HEK293 (cell line): ENCODE results near the gene HECTD4.

Source experiments
- CTCF ChIA-PET: fragments of 350-600 bp; formaldehyde crosslinking; extraction: SDS; loops from one replicate; lab custom pipeline; 2021; ENCODE audit warnings: antibody characterized with exemption; lab: Yijun Ruan, JAX
- POLR2A ChIA-PET: fragments of 300-600 bp; formaldehyde crosslinking; extraction: SDS; loops from one replicate; lab custom pipeline; 2020; ENCODE audit warnings: antibody characterized with exemption, inconsistent platforms; lab: Yijun Ruan, JAX
- H3K27ac ChIP-seq: fragments of 200-500 bp; sonication (Bioruptor generic); 2 replicates; pipeline ENCODE4 v1.5.1; 2014; ENCODE audit warnings: low read depth, low read length, control low read depth, inconsistent platforms; ENCODE audit errors: extremely low read depth
- H3K36me3 ChIP-seq, 2 experiments: fragments of 200-500 bp in 1 of 2; sonication (Bioruptor generic) in 1 of 2; 1 replicate in 1 of 2; 2 replicates in 1 of 2; pipeline ENCODE4 v1.5.1; 2014 to 2017; ENCODE audit warnings: inconsistent platforms in 2 of 2, low read length in 2 of 2; ENCODE audit not compliant: control insufficient read depth in 2 of 2, insufficient read depth in 1 of 2
- H3K4me1 ChIP-seq: fragments of 200-500 bp; sonication (Bioruptor generic); 2 replicates; pipeline ENCODE4 v1.5.1; 2014; ENCODE audit warnings: mild to moderate bottlenecking, low read length, inconsistent platforms; ENCODE audit not compliant: control insufficient read depth, insufficient read depth
- H3K4me3 ChIP-seq: 2 replicates; pipeline ENCODE4 v1.5.1; 2011; ENCODE audit warnings: low read depth, mild to moderate bottlenecking, control low read depth, low read length, moderate library complexity
- H3K9me3 ChIP-seq: fragments of 200-500 bp; sonication (Bioruptor generic); 2 replicates; pipeline ENCODE4 v1.5.1; 2014; ENCODE audit warnings: low read depth, low read length, inconsistent platforms; ENCODE audit not compliant: control insufficient read depth, insufficient read depth
- FEZF1 ChIP-seq: fragments of 450-650 bp; formaldehyde crosslinking; IDR thresholded peaks from 2 replicates; pipeline ENCODE4 v1.5.1; 2016; ENCODE audit warnings: missing biosample characterization, missing genetic modification characterization
- IKZF3 ChIP-seq: fragments of 450-650 bp; IDR thresholded peaks from 2 replicates; pipeline ENCODE4 v1.5.0; 2018; ENCODE audit warnings: missing biosample characterization, mild to moderate bottlenecking, missing genetic modification characterization, moderate library complexity
- KLF7 ChIP-seq: fragments of 450-650 bp; formaldehyde crosslinking; IDR thresholded peaks from 2 replicates; pipeline ENCODE4 v1.5.1; 2016; ENCODE audit warnings: missing biosample characterization, missing genetic modification characterization, borderline replicate concordance
- RBAK ChIP-seq: fragments of 450-650 bp; formaldehyde crosslinking; IDR thresholded peaks from 2 replicates; pipeline ENCODE4 v1.5.1; 2016; ENCODE audit warnings: missing biosample characterization, missing genetic modification characterization
- SP7 ChIP-seq: fragments of 450-650 bp; formaldehyde crosslinking; IDR thresholded peaks from 2 replicates; pipeline ENCODE4 v1.5.1; 2016; ENCODE audit warnings: missing biosample characterization, missing genetic modification characterization
- WT1 ChIP-seq: fragments of 450-650 bp; formaldehyde crosslinking; IDR thresholded peaks from 2 replicates; pipeline ENCODE4 v1.5.1; 2016; ENCODE audit warnings: missing biosample characterization, missing genetic modification characterization
- YY1 ChIP-seq: fragments of 450-650 bp; formaldehyde crosslinking; IDR thresholded peaks from 2 replicates; pipeline ENCODE4 v1.5.1; 2018; ENCODE audit warnings: missing biosample characterization, missing genetic modification characterization
- ZBTB20 ChIP-seq: fragments of 450-650 bp; formaldehyde crosslinking; IDR thresholded peaks from 2 replicates; pipeline ENCODE4 v1.5.1; 2016; ENCODE audit warnings: missing biosample characterization, missing genetic modification characterization
- ZBTB21 ChIP-seq: fragments of 450-650 bp; formaldehyde crosslinking; IDR thresholded peaks from 2 replicates; pipeline ENCODE4 v1.5.1; 2017; ENCODE audit warnings: missing biosample characterization, missing genetic modification characterization
- ZNF112 ChIP-seq: fragments of 450-650 bp; formaldehyde crosslinking; IDR thresholded peaks from 2 replicates; pipeline ENCODE4 v1.5.0; 2017; ENCODE audit warnings: missing biosample characterization, missing genetic modification characterization
- ZNF114 ChIP-seq: fragments of 450-650 bp; formaldehyde crosslinking; IDR thresholded peaks from 2 replicates; pipeline ENCODE4 v1.5.0; 2017; ENCODE audit warnings: missing biosample characterization, missing genetic modification characterization
- ZNF146 ChIP-seq: fragments of 450-650 bp; formaldehyde crosslinking; IDR thresholded peaks from 2 replicates; pipeline ENCODE4 v1.5.1; 2016; ENCODE audit warnings: missing biosample characterization, missing genetic modification characterization
- ZNF155 ChIP-seq: fragments of 450-650 bp; formaldehyde crosslinking; IDR thresholded peaks from 2 replicates; pipeline ENCODE4 v1.5.1; 2016; ENCODE audit warnings: missing biosample characterization, missing genetic modification characterization
- ZNF324 ChIP-seq: fragments of 450-650 bp; formaldehyde crosslinking; IDR thresholded peaks from 2 replicates; pipeline ENCODE4 v1.5.1; 2016; ENCODE audit warnings: missing biosample characterization, missing genetic modification characterization
- ZNF391 ChIP-seq: fragments of 450-650 bp; formaldehyde crosslinking; IDR thresholded peaks from 2 replicates; pipeline ENCODE4 v1.5.1; 2016; ENCODE audit warnings: low read depth, missing biosample characterization, missing genetic modification characterization, borderline replicate concordance
- ZNF416 ChIP-seq: fragments of 450-650 bp; formaldehyde crosslinking; IDR thresholded peaks from 2 replicates; pipeline ENCODE4 v1.5.1; 2016; ENCODE audit warnings: missing biosample characterization, missing genetic modification characterization
- ZNF544 ChIP-seq: fragments of 450-650 bp; formaldehyde crosslinking; IDR thresholded peaks from 2 replicates; pipeline ENCODE4 v1.5.0; 2017; ENCODE audit warnings: missing biosample characterization, missing genetic modification characterization
- ZNF610 ChIP-seq: fragments of 450-650 bp; formaldehyde crosslinking; IDR thresholded peaks from 2 replicates; pipeline ENCODE4 v1.5.1; 2016; ENCODE audit warnings: missing biosample characterization, missing genetic modification characterization, borderline replicate concordance
- ZNF768 ChIP-seq: fragments of 450-650 bp; formaldehyde crosslinking; IDR thresholded peaks from 2 replicates; pipeline ENCODE4 v1.5.1; 2018; ENCODE audit warnings: missing biosample characterization, mild to moderate bottlenecking, missing genetic modification characterization
- ZNF791 ChIP-seq: fragments of 450-650 bp; formaldehyde crosslinking; IDR thresholded peaks from 2 replicates; pipeline ENCODE4 v1.5.1; 2016; ENCODE audit warnings: missing biosample characterization, missing genetic modification characterization
- ZNF843 ChIP-seq: fragments of 450-650 bp; formaldehyde crosslinking; IDR thresholded peaks from 2 replicates; pipeline ENCODE4 v1.5.1; 2016; ENCODE audit warnings: missing biosample characterization, missing genetic modification characterization
- ZXDB ChIP-seq: fragments of 450-650 bp; formaldehyde crosslinking; IDR thresholded peaks from 2 replicates; pipeline ENCODE4 v1.5.1; 2016; ENCODE audit warnings: missing biosample characterization, missing genetic modification characterization
- TF ChIP-seq, protein P1 (sequence below): fragments of 450-650 bp; formaldehyde crosslinking; IDR thresholded peaks from 2 replicates; pipeline ENCODE4 v1.5.1; 2016; ENCODE audit warnings: missing biosample characterization, missing genetic modification characterization
- TF ChIP-seq, protein P2 (sequence below): fragments of 450-650 bp; formaldehyde crosslinking; IDR thresholded peaks from 2 replicates; pipeline ENCODE4 v1.5.1; 2016; ENCODE audit warnings: missing biosample characterization, missing genetic modification characterization
- TF ChIP-seq, protein P3 (sequence below): fragments of 450-650 bp; formaldehyde crosslinking; IDR thresholded peaks from 2 replicates; pipeline ENCODE4 v1.5.1; 2016; ENCODE audit warnings: missing biosample characterization, missing genetic modification characterization
- TF ChIP-seq, protein P4 (sequence below): fragments of 450-650 bp; formaldehyde crosslinking; IDR thresholded peaks from 2 replicates; pipeline ENCODE4 v1.5.1; 2017; ENCODE audit warnings: missing biosample characterization, missing genetic modification characterization
- TF ChIP-seq, protein P5 (sequence below): fragments of 450-650 bp; formaldehyde crosslinking; IDR thresholded peaks from 2 replicates; pipeline ENCODE4 v1.5.1; 2016; ENCODE audit warnings: missing biosample characterization, missing genetic modification characterization
- TF ChIP-seq, protein P6 (sequence below): fragments of 450-650 bp; formaldehyde crosslinking; IDR thresholded peaks from 2 replicates; pipeline ENCODE4 v1.5.1; 2016; ENCODE audit warnings: missing biosample characterization, missing genetic modification characterization

The HECTD4 gene

DNA sequence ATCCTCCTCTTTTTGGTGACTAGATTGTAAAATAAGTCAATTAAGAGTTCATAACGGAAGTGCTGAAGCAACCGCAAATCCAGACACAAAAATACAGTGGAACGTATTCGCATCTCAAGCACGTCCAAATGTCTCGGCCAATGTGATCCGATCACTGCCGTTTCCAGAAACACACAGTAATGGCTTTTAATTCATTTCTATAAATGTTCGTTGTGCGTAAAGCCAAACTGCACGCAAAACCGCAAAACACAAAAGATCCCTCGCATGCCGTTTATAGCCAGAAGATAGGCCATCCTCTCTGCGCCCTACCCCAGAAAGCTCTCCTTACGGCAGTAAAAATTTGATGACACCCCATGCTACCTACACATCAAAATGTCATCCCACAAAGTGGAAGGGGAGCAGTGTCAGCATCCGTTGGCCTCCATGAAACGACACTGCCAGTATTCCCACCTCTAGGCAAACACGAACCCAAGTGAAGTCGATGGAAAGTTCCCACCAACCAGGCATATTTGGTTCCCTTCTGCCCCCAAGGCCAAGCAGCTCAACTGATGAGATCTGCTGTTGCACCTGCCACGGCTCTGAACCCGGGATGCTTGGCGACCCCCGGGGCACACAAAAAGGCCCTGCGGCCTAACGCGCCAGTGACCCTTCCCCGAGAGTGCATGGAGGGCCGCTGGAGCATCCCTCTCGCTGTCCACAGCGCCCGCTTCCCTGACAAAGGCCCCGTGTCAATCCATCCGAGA is 1.4 kb downstream of the HECTD4 start (continued):
- TF ChIP-seq, protein P1, sequence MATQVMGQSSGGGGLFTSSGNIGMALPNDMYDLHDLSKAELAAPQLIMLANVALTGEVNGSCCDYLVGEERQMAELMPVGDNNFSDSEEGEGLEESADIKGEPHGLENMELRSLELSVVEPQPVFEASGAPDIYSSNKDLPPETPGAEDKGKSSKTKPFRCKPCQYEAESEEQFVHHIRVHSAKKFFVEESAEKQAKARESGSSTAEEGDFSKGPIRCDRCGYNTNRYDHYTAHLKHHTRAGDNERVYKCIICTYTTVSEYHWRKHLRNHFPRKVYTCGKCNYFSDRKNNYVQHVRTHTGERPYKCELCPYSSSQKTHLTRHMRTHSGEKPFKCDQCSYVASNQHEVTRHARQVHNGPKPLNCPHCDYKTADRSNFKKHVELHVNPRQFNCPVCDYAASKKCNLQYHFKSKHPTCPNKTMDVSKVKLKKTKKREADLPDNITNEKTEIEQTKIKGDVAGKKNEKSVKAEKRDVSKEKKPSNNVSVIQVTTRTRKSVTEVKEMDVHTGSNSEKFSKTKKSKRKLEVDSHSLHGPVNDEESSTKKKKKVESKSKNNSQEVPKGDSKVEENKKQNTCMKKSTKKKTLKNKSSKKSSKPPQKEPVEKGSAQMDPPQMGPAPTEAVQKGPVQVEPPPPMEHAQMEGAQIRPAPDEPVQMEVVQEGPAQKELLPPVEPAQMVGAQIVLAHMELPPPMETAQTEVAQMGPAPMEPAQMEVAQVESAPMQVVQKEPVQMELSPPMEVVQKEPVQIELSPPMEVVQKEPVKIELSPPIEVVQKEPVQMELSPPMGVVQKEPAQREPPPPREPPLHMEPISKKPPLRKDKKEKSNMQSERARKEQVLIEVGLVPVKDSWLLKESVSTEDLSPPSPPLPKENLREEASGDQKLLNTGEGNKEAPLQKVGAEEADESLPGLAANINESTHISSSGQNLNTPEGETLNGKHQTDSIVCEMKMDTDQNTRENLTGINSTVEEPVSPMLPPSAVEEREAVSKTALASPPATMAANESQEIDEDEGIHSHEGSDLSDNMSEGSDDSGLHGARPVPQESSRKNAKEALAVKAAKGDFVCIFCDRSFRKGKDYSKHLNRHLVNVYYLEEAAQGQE (tag by site-specific recombination): peak; percentile 68
- TF ChIP-seq WT1 (tag by site-specific recombination) (0 out of 2 replicates have a peak, but pooled peaks have one; percentile 51), RBAK (tag by site-specific recombination) (no peak), FEZF1 (peak; percentile 71), ZNF768 (tag by site-specific recombination) (no peak), ZBTB20 (peak; percentile 80), ZNF324 (tag by site-specific recombination) (no peak), ZNF112 (tag by site-specific recombination) (no peak), SP7 (0 out of 2 replicates have a peak, but pooled peaks have one; percentile 9), YY1 (0 out of 2 replicates have a peak, but pooled peaks have one; percentile 19), ZNF114 (tag by site-specific recombination) (no peak)
- TF ChIP-seq, protein P2, sequence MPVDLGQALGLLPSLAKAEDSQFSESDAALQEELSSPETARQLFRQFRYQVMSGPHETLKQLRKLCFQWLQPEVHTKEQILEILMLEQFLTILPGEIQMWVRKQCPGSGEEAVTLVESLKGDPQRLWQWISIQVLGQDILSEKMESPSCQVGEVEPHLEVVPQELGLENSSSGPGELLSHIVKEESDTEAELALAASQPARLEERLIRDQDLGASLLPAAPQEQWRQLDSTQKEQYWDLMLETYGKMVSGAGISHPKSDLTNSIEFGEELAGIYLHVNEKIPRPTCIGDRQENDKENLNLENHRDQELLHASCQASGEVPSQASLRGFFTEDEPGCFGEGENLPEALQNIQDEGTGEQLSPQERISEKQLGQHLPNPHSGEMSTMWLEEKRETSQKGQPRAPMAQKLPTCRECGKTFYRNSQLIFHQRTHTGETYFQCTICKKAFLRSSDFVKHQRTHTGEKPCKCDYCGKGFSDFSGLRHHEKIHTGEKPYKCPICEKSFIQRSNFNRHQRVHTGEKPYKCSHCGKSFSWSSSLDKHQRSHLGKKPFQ (tag by site-specific recombination): peak; percentile 99
- TF ChIP-seq, all 188 proteins: peak for 17

DNA sequence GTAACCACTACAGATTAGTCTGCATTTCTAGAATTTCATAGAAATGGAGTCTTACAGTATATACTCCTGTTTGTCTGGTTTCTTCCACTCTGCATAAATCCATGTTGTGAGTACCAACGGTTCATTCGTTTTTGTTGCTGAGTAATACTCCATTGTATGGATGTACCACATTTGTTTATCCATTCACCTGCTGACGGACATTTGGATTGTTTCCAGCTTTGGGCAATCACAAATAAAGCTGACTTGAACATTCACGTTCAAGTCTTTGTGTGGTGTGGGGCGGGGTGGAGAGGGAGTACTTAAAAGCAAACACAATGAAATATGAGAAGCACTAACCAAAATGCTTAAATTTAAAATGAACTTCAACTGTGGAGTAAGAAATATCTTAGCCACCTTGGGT is 7.1 kb downstream of the HECTD4 start:
- Histone ChIP-seq H3K4me1 (peaks cover 11% of the 10 kb centered on the region), H3K36me3 (no peaks in the 10 kb centered on the region; a peak in 1 of 3 replicates), H3K4me3 (no peak overlapping the region), H3K27ac (no peak overlapping the region), H3K9me3 (no peaks in the 10 kb centered on the region)
- CTCF ChIA-PET: no interaction called here
- POLR2A ChIA-PET: no interaction called here
- TF ChIP-seq, protein P3, sequence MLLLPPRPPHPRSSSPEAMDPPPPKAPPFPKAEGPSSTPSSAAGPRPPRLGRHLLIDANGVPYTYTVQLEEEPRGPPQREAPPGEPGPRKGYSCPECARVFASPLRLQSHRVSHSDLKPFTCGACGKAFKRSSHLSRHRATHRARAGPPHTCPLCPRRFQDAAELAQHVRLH: peak; percentile 62; the same call in 1 of the 2 replicates
- TF ChIP-seq, protein P4, sequence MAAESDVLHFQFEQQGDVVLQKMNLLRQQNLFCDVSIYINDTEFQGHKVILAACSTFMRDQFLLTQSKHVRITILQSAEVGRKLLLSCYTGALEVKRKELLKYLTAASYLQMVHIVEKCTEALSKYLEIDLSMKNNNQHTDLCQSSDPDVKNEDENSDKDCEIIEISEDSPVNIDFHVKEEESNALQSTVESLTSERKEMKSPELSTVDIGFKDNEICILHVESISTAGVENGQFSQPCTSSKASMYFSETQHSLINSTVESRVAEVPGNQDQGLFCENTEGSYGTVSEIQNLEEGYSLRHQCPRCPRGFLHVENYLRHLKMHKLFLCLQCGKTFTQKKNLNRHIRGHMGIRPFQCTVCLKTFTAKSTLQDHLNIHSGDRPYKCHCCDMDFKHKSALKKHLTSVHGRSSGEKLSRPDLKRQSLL (tag by site-specific recombination): no peak
- peak; percentile 36; the same call in 1 of the 2 replicates for TF ChIP-seq ZXDB (tag by site-specific recombination)
- TF ChIP-seq, protein P5, sequence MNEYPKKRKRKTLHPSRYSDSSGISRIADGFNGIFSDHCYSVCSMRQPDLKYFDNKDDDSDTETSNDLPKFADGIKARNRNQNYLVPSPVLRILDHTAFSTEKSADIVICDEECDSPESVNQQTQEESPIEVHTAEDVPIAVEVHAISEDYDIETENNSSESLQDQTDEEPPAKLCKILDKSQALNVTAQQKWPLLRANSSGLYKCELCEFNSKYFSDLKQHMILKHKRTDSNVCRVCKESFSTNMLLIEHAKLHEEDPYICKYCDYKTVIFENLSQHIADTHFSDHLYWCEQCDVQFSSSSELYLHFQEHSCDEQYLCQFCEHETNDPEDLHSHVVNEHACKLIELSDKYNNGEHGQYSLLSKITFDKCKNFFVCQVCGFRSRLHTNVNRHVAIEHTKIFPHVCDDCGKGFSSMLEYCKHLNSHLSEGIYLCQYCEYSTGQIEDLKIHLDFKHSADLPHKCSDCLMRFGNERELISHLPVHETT (tag by site-specific recombination): no peak
- TF ChIP-seq ZNF155 (tag by site-specific recombination): no peak
- TF ChIP-seq ZNF610: peak; percentile 67; the same call in 1 of the 2 replicates
- TF ChIP-seq KLF7 (tag by site-specific recombination): peak; percentile 82; the same call in 1 of the 2 replicates
- TF ChIP-seq ZNF391 (tag by site-specific recombination): no peak
- TF ChIP-seq ZNF544 (tag by site-specific recombination): no peak
- TF ChIP-seq, protein P6, sequence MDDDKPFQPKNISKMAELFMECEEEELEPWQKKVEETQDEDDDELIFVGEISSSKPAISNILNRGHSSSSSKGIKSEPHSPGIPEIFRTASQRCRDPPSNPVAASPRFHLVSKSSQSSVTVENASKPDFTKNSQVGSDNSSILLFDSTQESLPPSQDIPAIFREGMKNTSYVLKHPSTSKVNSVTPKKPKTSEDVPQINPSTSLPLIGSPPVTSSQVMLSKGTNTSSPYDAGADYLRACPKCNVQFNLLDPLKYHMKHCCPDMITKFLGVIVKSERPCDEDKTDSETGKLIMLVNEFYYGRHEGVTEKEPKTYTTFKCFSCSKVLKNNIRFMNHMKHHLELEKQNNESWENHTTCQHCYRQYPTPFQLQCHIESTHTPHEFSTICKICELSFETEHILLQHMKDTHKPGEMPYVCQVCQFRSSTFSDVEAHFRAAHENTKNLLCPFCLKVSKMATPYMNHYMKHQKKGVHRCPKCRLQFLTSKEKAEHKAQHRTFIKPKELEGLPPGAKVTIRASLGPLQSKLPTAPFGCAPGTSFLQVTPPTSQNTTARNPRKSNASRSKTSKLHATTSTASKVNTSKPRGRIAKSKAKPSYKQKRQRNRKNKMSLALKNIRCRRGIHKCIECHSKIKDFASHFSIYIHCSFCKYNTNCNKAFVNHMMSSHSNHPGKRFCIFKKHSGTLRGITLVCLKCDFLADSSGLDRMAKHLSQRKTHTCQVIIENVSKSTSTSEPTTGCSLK (tag by site-specific recombination): no peak
- TF ChIP-seq ZBTB21 (tag by site-specific recombination): no peak
- TF ChIP-seq ZNF791 (tag by site-specific recombination): no peak
- TF ChIP-seq ZNF843: no peak
- no peak for TF ChIP-seq ZNF416 (tag by site-specific recombination)
- no peak for TF ChIP-seq IKZF3 (tag by site-specific recombination)
- TF ChIP-seq WT1 (tag by site-specific recombination): peak; percentile 92
- peak; percentile 96 for TF ChIP-seq ZNF146 (tag by site-specific recombination)
